Measurements from ENCODE around the gene NOS1AP.

Gene NOS1AP

DNA sequence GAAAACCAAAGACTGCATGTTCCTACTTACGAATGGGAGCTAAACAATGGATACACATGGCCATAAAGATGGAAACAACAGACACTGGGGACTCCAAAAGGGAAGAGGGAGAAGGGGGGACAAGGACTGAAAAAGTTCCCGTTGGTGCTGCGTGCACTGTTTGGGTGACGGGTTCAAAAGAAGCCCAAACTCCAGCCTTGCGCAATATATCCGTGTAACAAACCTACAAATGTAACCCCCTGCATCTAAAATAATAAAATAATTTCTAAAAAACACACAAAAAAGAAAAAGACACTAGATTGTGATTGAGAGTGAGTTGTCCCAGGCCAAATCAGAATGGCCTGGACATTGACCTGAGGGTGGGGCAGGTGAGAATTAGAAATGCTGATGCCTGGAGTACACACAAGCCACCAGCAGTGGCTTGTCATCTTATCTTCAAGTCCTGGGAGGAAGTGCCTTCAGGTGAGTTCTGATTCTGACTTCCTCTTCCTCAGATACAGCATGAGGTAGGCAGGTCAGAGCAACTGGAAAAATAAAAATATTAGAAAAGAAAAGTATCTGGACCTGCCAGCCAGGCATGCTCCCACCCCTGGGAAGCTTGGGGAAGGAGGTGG, 252.4 kb downstream of the NOS1AP start:
- Histone ChIP-seq H3K9ac (ENCODE audit: low read length) (no peak overlapping the region), H3K9me2 (replicated peaks; ENCODE audit: insufficient read depth, low read length) (no peaks in the 10 kb centered on the region), H3K4me3 (ENCODE audit: low read length) (no peak overlapping the region), H3K4me1 (ENCODE audit: low read length) (no peaks in the 10 kb centered on the region), H3K79me2 (ENCODE audit: low read length) (no peaks in the 10 kb centered on the region), H4K20me1 (ENCODE audit: insufficient read depth, low read length) (no peaks in the 10 kb centered on the region), H3K9me3 (replicated peaks; ENCODE audit: insufficient read depth, low read length) (no peaks in the 10 kb centered on the region), H3K27ac (ENCODE audit: low read length) (no peak overlapping the region), H3K36me3 (replicated peaks; ENCODE audit: insufficient read depth, low read length) (no peaks in the 10 kb centered on the region), H2AFZ (ENCODE audit: low read length) (no peak overlapping the region), H3F3A (ENCODE audit: insufficient read depth, low read length) (no peaks in the 10 kb centered on the region), H3K4me2 (ENCODE audit: low read depth, low read length) (no peak overlapping the region), H3K27me3 (replicated peaks; ENCODE audit: insufficient read depth, low read length) (no peaks in the 10 kb centered on the region)
- TF ChIP-seq EZH2phosphoT487 (IDR thresholded peaks at IDR 0.05; ENCODE audit: low read length): no peak
- no peak for TF ChIP-seq EZH2 (optimal IDR thresholded peaks at IDR 0.05; ENCODE audit: low read depth, low read length)
- no peak for DNase-seq

DNA sequence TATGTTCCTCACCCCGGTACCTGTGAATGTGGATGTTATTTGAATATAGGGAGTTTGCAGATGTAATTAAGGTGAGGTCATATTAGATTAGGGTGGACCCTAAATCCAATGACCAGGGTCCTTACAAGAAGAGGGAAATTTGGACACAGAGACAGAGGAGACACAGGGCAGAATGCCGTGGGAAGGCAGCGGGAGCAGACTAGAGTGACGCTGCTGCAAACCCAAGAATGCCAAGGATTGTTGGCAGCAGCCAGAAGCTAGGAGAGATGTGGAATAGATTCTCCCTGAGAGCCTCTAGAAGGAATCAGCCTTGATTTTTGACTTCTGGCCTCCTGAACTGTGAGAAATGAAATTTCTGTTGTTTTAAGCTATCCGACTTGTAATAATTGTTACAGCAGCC, 253.5 kb downstream of the NOS1AP start:
- Histone ChIP-seq H4K20me1 (ENCODE audit: insufficient read depth, low read length) (no peaks in the 10 kb centered on the region), H2AFZ (ENCODE audit: low read length) (no peak overlapping the region), H3K9ac (ENCODE audit: low read length) (no peak overlapping the region), H3K27me3 (replicated peaks; ENCODE audit: insufficient read depth, low read length) (no peaks in the 10 kb centered on the region), H3K4me3 (ENCODE audit: low read length) (no peak overlapping the region), H3K4me2 (ENCODE audit: low read depth, low read length) (no peak overlapping the region), H3F3A (ENCODE audit: insufficient read depth, low read length) (no peaks in the 10 kb centered on the region), H3K27ac (ENCODE audit: low read length) (no peak overlapping the region), H3K36me3 (replicated peaks; ENCODE audit: insufficient read depth, low read length) (no peaks in the 10 kb centered on the region), H3K4me1 (ENCODE audit: low read length) (no peaks in the 10 kb centered on the region), H3K9me2 (replicated peaks; ENCODE audit: insufficient read depth, low read length) (no peaks in the 10 kb centered on the region), H3K9me3 (replicated peaks; ENCODE audit: insufficient read depth, low read length) (no peaks in the 10 kb centered on the region), H3K79me2 (ENCODE audit: low read length) (no peaks in the 10 kb centered on the region)
- no peak for DNase-seq
- no peak for TF ChIP-seq EZH2 (optimal IDR thresholded peaks at IDR 0.05; ENCODE audit: low read depth, low read length)

DNA sequence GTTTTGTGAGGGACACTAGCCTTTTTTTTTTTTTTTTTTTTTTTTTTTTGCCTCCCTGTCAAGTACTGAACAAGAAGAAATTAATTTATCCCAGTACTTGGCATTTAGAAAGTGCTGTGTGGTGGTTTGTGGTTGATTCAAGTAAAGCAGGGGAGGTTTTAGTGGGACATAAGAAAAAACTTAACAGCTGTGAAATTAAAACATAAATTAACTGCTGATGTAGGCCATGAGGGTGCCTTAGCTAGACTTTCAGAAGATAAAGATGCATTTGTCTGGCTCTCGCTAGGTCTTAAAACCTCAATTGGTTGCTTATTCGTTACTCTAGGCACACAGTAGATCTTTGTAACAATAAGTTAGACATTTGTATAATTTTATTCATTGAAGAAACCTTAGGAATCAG, 254.9 kb downstream of the NOS1AP start:
- Histone ChIP-seq H3K9ac (ENCODE audit: low read length) (no peak overlapping the region), H3K4me3 (ENCODE audit: low read length) (no peak overlapping the region), H3K27ac (ENCODE audit: low read length) (no peak overlapping the region), H3K4me2 (ENCODE audit: low read depth, low read length) (no peak overlapping the region), H3K36me3 (replicated peaks; ENCODE audit: insufficient read depth, low read length) (no peaks in the 10 kb centered on the region), H3K4me1 (ENCODE audit: low read length) (no peaks in the 10 kb centered on the region), H3K9me3 (replicated peaks; ENCODE audit: insufficient read depth, low read length) (no peaks in the 10 kb centered on the region), H4K20me1 (ENCODE audit: insufficient read depth, low read length) (no peaks in the 10 kb centered on the region), H3F3A (ENCODE audit: insufficient read depth, low read length) (no peaks in the 10 kb centered on the region), H3K9me2 (replicated peaks; ENCODE audit: insufficient read depth, low read length) (no peaks in the 10 kb centered on the region), H3K79me2 (ENCODE audit: low read length) (no peaks in the 10 kb centered on the region), H3K27me3 (replicated peaks; ENCODE audit: insufficient read depth, low read length) (no peaks in the 10 kb centered on the region), H2AFZ (ENCODE audit: low read length) (no peak overlapping the region)
- no peak for DNase-seq
- TF ChIP-seq EZH2 (optimal IDR thresholded peaks at IDR 0.05; ENCODE audit: low read depth, low read length): no peak
- TF ChIP-seq, protein P1, sequence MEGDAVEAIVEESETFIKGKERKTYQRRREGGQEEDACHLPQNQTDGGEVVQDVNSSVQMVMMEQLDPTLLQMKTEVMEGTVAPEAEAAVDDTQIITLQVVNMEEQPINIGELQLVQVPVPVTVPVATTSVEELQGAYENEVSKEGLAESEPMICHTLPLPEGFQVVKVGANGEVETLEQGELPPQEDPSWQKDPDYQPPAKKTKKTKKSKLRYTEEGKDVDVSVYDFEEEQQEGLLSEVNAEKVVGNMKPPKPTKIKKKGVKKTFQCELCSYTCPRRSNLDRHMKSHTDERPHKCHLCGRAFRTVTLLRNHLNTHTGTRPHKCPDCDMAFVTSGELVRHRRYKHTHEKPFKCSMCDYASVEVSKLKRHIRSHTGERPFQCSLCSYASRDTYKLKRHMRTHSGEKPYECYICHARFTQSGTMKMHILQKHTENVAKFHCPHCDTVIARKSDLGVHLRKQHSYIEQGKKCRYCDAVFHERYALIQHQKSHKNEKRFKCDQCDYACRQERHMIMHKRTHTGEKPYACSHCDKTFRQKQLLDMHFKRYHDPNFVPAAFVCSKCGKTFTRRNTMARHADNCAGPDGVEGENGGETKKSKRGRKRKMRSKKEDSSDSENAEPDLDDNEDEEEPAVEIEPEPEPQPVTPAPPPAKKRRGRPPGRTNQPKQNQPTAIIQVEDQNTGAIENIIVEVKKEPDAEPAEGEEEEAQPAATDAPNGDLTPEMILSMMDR (IDR thresholded peaks at IDR 0.05; ENCODE audit: low read length): no peak
- TF ChIP-seq EZH2phosphoT487 (IDR thresholded peaks at IDR 0.05; ENCODE audit: low read length): no peak

DNA sequence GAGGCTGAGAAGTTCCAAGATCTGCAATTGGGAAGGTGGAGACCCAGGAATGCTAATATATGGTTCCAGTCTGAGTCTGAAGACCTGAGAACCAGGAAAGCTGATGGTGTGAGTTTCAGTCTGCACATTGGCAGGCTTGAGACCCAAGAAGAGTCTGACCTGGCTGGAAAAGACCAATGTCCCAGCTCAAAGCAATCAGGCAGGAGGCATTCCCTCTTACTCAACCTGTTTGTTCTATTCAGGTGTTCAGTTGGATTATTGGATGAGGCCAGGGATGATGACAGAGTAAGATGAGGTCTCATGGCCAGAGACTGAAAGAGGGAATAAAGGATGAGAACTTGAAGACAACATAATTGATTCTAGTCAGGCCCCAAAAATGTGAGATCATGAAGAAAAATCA, 257.1 kb downstream of the NOS1AP start:
- DNase-seq: no peak
- Histone ChIP-seq H3K27ac (ENCODE audit: low read length) (no peak overlapping the region), H3K36me3 (replicated peaks; ENCODE audit: insufficient read depth, low read length) (no peaks in the 10 kb centered on the region), H3K79me2 (ENCODE audit: low read length) (no peaks in the 10 kb centered on the region), H3K4me2 (ENCODE audit: low read depth, low read length) (no peak overlapping the region), H3K27me3 (replicated peaks; ENCODE audit: insufficient read depth, low read length) (no peaks in the 10 kb centered on the region), H3K4me1 (ENCODE audit: low read length) (no peaks in the 10 kb centered on the region), H3K4me3 (ENCODE audit: low read length) (no peak overlapping the region), H3K9ac (ENCODE audit: low read length) (no peak overlapping the region), H3F3A (ENCODE audit: insufficient read depth, low read length) (no peaks in the 10 kb centered on the region), H3K9me3 (replicated peaks; ENCODE audit: insufficient read depth, low read length) (no peaks in the 10 kb centered on the region), H4K20me1 (ENCODE audit: insufficient read depth, low read length) (no peaks in the 10 kb centered on the region), H2AFZ (ENCODE audit: low read length) (no peak overlapping the region), H3K9me2 (replicated peaks; ENCODE audit: insufficient read depth, low read length) (no peaks in the 10 kb centered on the region)
- no peak for TF ChIP-seq EZH2 (optimal IDR thresholded peaks at IDR 0.05; ENCODE audit: low read depth, low read length)
- TF ChIP-seq, protein P1 (IDR thresholded peaks at IDR 0.05; ENCODE audit: low read length): no peak
- TF ChIP-seq EZH2phosphoT487 (IDR thresholded peaks at IDR 0.05; ENCODE audit: low read length): no peak
